ENCODE measurements around the gene TOX3. TPM values are rescaled to one million over a fixed set of nuclear protein-coding genes. Genes with fewer than 3 reads are reported as not detected.

TOX3 gene
- total RNA-seq, 6 donors from 2014 or later, result 0.61 to 22.0 (median 4.9) TPM

- Histone ChIP-seq H3K4me3 (no peak overlapping the region), H3K27me3 (no peaks in the 10 kb centered on the region), H3K36me3 (no peaks in the 10 kb centered on the region), H3K27ac (no peak overlapping the region), H3K4me1 (no peaks in the 10 kb centered on the region), H3K9me3 (peaks cover 0 to 2% (median 0%) of the 10 kb centered on the region in 4 donors)
- ATAC-seq (ENCODE audit: low FRiP score in 2 of 2) (no peak), DNase-seq (no peak)
- WGBS, 2 donors, result 86 to 95% methylated on average over 3 of the region's 3 CpGs
- TF ChIP-seq POLR2AphosphoS5 (IDR thresholded peaks at IDR 0.05), result no peak
- TF ChIP-seq EP300 (IDR thresholded peaks at IDR 0.05), result no peak
- TF ChIP-seq, protein P1, sequence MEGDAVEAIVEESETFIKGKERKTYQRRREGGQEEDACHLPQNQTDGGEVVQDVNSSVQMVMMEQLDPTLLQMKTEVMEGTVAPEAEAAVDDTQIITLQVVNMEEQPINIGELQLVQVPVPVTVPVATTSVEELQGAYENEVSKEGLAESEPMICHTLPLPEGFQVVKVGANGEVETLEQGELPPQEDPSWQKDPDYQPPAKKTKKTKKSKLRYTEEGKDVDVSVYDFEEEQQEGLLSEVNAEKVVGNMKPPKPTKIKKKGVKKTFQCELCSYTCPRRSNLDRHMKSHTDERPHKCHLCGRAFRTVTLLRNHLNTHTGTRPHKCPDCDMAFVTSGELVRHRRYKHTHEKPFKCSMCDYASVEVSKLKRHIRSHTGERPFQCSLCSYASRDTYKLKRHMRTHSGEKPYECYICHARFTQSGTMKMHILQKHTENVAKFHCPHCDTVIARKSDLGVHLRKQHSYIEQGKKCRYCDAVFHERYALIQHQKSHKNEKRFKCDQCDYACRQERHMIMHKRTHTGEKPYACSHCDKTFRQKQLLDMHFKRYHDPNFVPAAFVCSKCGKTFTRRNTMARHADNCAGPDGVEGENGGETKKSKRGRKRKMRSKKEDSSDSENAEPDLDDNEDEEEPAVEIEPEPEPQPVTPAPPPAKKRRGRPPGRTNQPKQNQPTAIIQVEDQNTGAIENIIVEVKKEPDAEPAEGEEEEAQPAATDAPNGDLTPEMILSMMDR (IDR thresholded peaks at IDR 0.05), result no peak
- TF ChIP-seq POLR2A (IDR thresholded peaks at IDR 0.05), result no peak
These were observed 91.2 kb downstream of the TOX3 start for GRCh38 chr16:52455549-52456277.

- ATAC-seq (ENCODE audit: low FRiP score in 2 of 2), result no peak
- no peak overlapping the region for H3K27ac ChIP-seq
These were observed 93.3 kb downstream of the TOX3 start for GRCh38 chr16:52453644-52454043.

DNA sequence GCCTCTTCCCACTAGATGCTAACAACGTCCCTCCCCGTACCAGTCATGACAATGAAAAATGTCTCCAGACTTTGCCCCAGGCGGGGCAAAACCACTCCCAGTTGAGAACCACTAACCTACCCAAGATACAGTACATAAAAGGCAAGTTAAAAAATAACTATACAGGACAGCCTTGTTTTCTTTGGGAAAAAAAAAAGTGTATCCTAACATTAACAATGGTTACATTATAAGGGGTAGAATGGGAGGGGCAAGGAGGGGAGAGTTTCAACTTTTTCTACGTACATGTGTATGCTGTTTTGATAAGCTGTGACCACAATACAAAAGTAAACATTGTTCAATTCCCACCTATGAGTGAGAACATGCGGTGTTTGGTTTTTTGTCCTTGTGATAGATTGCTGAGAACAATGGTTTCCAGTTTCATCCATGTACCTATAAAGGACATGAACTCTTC, 94.9 kb downstream of the TOX3 start:
- Histone ChIP-seq H3K36me3 (no peaks in the 10 kb centered on the region), H3K27ac (no peak overlapping the region), H3K4me3 (no peak overlapping the region), H3K9me3 (peaks cover 0 to 2% (median 0%) of the 10 kb centered on the region in 4 donors), H3K4me1 (no peaks in the 10 kb centered on the region), H3K27me3 (no peaks in the 10 kb centered on the region)
- no peak for ATAC-seq (ENCODE audit: low FRiP score in 2 of 2)
- WGBS, 2 donors, result 79 to 92% methylated on average over 5 of the region's 5 CpGs
- TF ChIP-seq, protein P1 (IDR thresholded peaks at IDR 0.05), result no peak
- TF ChIP-seq POLR2AphosphoS5 (IDR thresholded peaks at IDR 0.05), result no peak
- DNase-seq, result no peak

More at GRCh38 chr16:52453644-52454043, 93.3 kb downstream of the TOX3 start:
- no peak overlapping the region for H3K4me3 ChIP-seq
- DNase-seq, result no peak
- peaks cover 0 to 2% (median 0%) of the 10 kb centered on the region in 4 donors for H3K9me3 ChIP-seq
- H3K4me1 ChIP-seq, result no peaks in the 10 kb centered on the region
- WGBS, 2 donors, result 74 to 86% methylated on average over 1 of the region's 1 CpG
- no peaks in the 10 kb centered on the region for H3K36me3 ChIP-seq
- TF ChIP-seq POLR2A (IDR thresholded peaks at IDR 0.05) (no peak), EP300 (IDR thresholded peaks at IDR 0.05) (no peak), POLR2AphosphoS5 (IDR thresholded peaks at IDR 0.05) (no peak)
- TF ChIP-seq, protein P1 (IDR thresholded peaks at IDR 0.05), result no peak
- no peaks in the 10 kb centered on the region for H3K27me3 ChIP-seq

GRCh38 chr16:52450916-52451315, 96.0 kb downstream of the TOX3 start:
- no peaks in the 10 kb centered on the region for H3K4me1 ChIP-seq
- TF ChIP-seq EP300 (IDR thresholded peaks at IDR 0.05), result no peak
- TF ChIP-seq POLR2A (IDR thresholded peaks at IDR 0.05), result no peak
- TF ChIP-seq, protein P1 (IDR thresholded peaks at IDR 0.05), result no peak
- TF ChIP-seq POLR2AphosphoS5 (IDR thresholded peaks at IDR 0.05), result no peak
- no peak overlapping the region for H3K27ac ChIP-seq
- DNase-seq (no peak), ATAC-seq (ENCODE audit: low FRiP score in 2 of 2) (no peak)
- 89 to 91% methylated on average over 6 of the region's 6 CpGs for WGBS, 2 donors
- H3K4me3 ChIP-seq, result no peak overlapping the region
- peaks cover 0 to 2% (median 0%) of the 10 kb centered on the region in 4 donors for H3K9me3 ChIP-seq
- H3K27me3 ChIP-seq, result no peaks in the 10 kb centered on the region
- H3K36me3 ChIP-seq, result no peaks in the 10 kb centered on the region

GRCh38 chr16:52450241-52450640, 96.7 kb downstream of the TOX3 start:
- ATAC-seq (ENCODE audit: low FRiP score in 2 of 2), result no peak
- H3K4me3 ChIP-seq, result no peak overlapping the region
- WGBS, 2 donors, result 94 to 99% methylated on average over 7 of the region's 7 CpGs

More at GRCh38 chr16:52450241-52450640, 96.7 kb downstream of the TOX3 start:
- no peak overlapping the region for H3K27ac ChIP-seq
- peaks cover 0 to 2% (median 0%) of the 10 kb centered on the region in 4 donors for H3K9me3 ChIP-seq
- TF ChIP-seq POLR2AphosphoS5 (IDR thresholded peaks at IDR 0.05), result no peak
- H3K27me3 ChIP-seq, result no peaks in the 10 kb centered on the region
- no peaks in the 10 kb centered on the region for H3K4me1 ChIP-seq
- DNase-seq, result peak in 1 of 2 donors; percentile 30
- H3K36me3 ChIP-seq, result no peaks in the 10 kb centered on the region

All from upper lobe of left lung (tissue), 6 donors.